Measurements from ENCODE around the gene RGS3. TPM values are rescaled to one million over a fixed set of nuclear protein-coding genes. Genes with fewer than 3 reads are reported as not detected.

The RGS3 gene
- total RNA-seq, 1 donor from 2014 or later: 42.7 TPM

DNA sequence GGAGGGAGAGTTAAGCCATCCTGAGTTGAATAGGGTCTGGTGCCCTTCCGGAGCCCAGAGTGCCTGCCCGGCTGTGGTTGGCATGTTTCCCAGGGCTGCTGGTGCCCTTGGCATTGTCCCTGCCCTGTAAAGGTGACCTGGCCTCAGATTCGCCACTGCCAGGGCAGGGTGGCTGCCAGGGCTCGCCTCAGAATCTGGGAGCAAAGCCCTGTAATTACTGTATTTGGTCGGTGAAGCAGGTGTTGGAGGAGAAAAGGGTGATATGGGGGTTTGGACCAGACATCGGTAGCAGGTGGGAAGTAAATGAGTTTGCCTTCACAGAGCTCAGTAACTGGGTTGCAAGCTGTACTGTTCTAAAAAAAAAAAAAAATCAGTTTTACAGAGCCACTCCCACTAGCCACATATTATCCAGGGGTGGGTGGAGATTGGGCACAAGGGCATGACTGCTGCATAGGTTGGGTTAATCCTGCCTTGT is 47.6 kb downstream of the RGS3 start:
- intact Hi-C loops (cut with micrococcal nuclease): loop anchor here (10.0 kb wide), 1 partner anchor 874 kb away; the partner anchor contains the start of gene AKNA

DNA sequence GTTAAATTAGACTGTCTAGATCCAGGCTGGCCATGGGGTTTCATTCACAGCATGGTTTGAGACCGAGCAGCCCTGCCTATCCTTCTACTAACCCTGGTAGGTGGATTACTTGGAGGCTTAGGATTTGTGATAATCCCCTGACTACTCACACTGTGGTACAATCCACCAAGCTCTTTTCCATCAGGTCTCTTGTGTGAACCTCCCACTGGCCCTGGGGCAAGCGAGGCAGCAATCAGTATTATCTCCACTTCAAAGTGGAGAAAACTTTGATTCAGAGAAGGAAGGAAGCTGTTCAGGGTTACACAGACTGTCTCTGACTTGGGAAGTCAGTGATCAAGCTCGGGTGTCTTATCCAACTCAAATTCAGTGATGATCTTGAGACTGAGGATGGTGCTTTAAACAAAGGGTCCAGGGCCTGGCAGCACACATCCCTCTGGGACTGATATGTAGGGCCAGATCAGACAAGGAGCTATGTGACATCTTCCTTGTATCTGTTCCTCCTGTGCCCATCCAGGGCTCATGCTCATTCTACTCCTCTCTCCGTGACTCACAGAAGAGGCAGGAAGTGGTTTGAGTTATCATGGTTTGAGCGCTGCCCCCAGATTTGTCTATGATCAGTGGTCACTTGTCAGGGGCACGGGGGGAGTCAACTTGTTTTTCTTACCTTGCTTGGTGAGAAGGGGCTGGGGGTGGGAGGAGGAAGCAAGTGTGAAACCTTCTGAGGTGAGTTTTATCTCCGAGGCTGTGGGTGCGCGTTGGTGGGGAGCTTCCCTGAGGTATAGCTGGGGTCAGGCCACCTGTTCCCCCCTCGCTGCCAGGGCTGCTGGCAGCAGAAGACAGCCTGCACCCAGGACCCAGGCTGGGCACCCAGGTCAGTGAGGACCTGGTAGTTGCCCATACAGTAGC is 48.6 kb downstream of the RGS3 start:
- intact Hi-C loops (cut with micrococcal nuclease): loop anchor here (1.0 to 10.0 kb wide), 3 partner anchors 67 to 873 kb away; partner anchors contain the start of genes AKNA, CDC26 and PRPF4

DNA sequence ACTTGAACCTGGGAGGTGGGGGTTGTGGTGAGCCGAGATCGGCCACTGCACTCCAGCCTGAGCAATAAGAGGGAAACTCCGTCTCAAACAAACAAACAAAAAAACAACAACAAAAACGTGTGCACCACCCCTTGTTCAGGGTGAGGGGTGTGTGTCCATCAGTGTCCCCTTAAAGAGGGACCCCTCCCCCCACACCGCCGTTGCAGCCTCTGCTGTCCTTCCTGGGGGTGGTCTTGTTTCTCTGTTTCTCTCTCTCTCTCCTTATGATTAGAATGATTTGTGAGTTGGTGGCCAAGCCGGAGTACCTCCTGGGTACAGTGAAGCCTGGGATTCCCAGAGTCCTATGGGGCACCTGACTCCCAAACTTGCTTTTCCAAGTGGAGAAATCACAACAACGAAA is 49.6 kb downstream of the RGS3 start:
- intact Hi-C loops (cut with micrococcal nuclease): loop anchor here (2.0 to 10.0 kb wide), 2 partner anchors 238 to 872 kb away; partner anchors contain the start of genes AKNA, CDC26 and PRPF4

DNA sequence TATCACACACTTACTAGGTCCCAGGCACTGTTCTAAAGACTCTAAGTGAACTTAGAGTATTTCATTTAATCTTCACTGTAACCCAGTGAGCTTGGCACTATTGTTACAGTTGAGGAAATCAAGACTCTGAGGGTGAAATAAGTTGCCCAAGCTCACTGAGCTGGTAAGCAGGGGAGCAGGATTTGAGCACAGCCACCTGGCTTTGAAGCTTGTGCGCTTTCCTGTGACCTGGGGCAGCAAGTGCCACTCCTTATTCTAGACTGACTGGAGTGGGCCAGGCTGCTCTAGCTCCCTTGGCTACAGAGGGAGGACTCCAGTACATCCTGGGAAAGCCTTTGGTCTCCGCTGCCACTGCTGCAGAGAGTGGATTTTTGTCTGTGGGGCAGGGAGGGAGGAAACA is 50.0 kb downstream of the RGS3 start:
- intact Hi-C loops (cut with micrococcal nuclease): loop anchor here (2.0 to 10.0 kb wide), 2 partner anchors 239 to 871 kb away; partner anchors contain the start of genes AKNA, CDC26 and PRPF4

DNA sequence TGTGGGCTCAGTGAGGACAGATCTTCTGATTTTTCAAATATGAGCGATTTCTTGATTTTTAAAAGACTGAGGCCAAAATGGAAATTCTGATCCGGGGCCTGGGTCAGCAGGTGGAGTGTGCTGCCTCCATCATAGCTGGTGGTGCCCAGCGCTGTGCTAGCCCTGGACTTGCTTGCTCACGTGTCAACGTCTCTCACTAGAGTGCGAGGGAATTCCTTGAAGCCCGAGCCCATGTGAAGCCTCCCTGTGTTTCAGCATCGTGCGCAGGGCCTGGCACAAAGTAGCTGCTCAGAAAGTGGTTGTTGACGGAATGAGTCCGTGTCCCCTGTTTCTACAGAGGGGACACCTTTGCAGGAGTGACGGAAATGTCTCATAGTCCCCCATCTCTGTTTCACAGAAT is 50.5 kb downstream of the RGS3 start:
- intact Hi-C loops (cut with micrococcal nuclease): loop anchor here (10.0 kb wide), 1 partner anchor 871 kb away; the partner anchor contains the start of gene AKNA

DNA sequence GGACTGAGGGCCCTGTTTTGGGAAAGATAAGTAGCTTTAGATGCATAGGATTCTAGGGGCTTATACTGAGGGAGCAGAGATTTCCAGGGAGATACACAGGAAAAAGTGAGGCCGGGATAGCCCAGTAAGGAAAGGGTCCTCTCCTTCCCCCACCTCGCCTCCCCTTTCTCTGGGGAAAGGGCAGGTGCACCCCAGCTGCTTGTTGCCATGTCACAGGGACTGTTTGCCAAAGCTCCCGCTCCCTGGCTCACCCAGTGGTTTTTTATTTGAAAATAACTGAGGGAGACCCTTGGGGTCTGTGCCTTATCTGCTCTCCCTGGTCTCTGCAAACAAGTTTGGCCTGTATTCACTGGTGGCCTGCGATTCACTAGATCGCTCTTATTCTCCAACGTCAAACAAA is 51.2 kb downstream of the RGS3 start:
- intact Hi-C loops (cut with micrococcal nuclease): loop anchor here (10.0 kb wide), 1 partner anchor 870 kb away; the partner anchor contains the start of gene AKNA

DNA sequence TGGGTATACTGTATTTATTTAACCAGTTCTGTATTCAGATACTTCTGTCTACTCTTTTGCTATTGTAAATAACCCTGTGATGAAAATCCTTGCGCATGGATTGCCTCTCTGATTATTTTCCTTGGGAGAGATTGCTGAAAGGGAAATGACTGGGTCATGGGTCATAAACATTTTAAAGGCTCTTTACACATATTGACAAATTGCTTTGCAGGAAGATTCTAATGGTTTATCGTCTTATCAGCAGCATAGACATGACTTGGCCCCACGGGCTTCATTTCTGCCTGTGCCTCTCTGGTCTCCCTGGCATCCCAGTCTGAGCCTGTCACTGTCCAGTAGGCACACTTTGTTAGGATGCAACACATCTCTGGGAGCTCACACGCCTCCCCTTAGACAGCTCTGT is 52.3 kb downstream of the RGS3 start:
- intact Hi-C loops (cut with micrococcal nuclease): loop anchor here (2.0 to 10.0 kb wide), 2 partner anchors 105 to 869 kb away; partner anchors contain the start of genes AKNA, C9orf43 and POLE3

DNA sequence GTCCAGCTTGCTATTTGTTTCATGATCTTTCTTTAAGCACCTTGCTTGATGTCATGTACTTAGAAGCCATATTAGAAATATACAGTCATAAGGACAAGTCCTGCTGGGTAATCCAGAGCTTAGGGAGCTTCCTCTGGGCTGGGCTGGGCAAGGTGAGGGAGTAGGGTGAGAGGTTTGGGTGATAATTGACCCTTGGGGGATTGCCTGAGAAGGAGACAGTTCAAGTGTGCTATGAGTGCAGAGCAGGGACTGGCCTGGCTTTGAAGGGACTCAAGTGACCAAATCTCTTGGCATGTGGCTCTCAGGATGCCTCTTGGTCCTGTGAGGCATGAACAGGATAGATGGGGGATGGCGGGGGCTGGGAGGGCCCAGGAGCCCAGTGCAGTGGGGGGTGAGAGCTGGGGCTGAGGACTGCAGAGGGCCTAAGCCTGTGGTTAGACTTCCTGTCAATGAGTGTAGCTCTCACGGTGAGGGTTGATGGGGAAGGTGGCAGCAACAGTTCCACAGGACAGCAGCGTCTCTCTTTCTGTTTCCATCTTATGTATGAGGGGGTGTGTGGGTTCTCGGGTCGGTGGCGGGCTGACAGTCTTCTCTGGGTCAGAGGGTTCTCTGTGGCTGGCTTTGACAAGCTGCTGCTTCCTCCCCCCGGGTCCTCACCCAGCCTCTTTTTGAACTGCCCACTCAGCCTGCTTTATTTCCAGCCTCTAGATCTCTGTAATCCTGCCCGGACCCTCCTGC is 53.5 kb downstream of the RGS3 start:
- intact Hi-C loops (cut with micrococcal nuclease): loop anchor here (1.0 to 10.0 kb wide), 3 partner anchors 62 to 868 kb away; partner anchors contain the start of genes AKNA, C9orf43 and POLE3

DNA sequence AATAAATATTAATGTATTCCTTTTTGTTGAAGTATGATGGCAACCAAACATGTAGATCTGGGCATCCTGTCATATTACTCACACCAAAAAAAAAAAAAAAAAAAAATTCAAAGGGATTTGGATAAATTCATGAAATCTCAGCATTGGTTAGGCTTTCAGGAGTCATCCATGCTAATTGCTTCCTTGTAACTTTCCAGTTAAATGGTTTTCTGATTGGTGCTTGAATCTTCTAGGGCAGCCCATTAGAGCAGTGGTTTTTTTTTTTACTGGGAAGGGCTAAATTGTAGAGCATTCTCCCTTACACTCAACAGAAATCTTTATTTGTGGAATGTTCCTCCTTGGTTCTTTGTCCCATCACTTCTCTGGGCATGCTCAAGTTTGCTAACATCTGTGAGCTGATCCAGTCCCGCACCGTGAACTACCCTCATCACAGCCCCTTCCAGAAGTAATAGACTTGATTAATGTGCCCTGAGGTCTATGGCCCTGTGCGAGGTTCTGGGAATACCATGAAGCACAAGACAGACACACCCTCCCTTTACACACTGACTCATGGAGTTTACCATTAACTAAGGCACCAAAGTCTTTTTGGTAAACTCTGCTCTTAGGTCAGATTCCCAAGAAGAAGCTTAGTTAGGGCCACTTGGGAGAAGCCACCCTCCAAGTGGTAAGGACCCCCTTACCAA is 56.0 kb downstream of the RGS3 start:
- intact Hi-C loops (cut with micrococcal nuclease): loop anchor here (10.0 kb wide), 1 partner anchor 865 kb away; the partner anchor contains the start of gene AKNA

DNA sequence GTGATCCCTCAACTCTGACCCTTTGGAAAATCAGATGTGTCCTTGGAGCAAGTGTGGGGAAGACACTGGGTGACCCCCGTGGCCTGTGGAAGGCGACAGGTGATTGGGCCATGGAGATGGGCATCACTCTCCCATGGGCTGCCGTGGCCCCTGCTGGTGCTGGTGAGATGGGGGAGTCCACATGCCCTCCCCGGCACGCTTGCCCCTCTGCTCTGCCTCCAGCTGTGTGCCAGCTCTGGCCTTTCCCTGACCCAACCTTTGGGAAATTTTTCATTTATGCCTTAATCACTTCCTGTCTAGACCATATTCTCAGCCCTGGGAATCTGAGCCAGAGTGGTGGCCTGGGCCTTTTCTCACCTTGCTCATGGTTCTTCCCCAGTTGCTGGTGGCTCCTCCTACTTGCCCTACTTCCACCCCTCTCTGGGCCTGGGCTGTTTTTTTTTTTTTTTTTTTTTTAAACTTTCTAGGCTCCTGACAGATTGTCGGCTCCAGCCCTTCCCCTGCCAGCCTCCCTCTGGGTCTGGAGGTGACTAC is 56.6 kb downstream of the RGS3 start:
- intact Hi-C loops (cut with micrococcal nuclease): no loop called here

DNA sequence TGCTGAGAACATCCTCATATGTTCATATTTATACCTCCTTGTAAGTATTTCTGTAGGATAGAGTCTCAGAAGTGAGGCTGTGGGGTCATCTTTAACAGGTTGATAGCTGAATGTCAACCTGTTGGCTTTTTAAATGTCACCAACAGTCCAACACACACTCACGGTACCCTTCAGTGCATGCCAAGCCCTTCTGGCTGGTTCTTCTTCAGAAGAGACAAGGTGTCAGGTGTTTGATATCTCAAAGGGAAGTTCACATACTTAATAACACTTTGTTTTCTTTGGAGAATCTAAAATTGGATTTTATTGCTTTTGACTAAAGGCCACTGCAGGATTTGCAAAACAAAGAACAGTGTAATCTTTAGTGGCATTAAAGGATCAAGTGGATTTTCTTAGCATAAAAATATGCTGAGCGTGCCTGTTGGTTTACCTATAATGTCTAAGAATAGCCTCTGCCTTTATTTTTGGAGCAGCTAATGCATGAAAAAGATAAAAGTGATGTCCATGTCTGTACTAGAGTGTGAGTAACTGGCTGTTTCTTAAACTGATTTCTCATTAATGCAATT is 58.2 kb downstream of the RGS3 start:
- intact Hi-C loops (cut with micrococcal nuclease): no loop called here

DNA sequence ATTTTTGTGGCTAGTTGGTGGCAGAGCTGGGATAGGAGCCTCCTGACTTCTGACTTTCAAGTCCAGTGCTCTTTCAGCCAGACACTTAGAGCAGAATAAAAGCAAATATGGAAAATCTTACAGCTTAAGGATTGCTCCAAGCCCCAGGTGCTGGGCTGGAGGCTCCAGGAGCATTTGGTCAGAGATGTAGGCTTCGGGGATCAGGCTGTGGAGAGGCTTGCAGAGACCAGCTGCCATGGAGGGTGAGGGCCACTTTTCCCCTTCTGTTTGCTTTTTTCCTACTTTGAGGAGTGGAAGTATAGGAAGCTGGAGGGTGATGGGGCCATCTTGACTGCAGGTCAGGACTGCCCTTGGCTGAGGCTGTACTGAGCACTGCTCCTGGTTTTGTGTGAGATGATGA is 58.9 kb downstream of the RGS3 start:
- intact Hi-C loops (cut with micrococcal nuclease): no loop called here

DNA sequence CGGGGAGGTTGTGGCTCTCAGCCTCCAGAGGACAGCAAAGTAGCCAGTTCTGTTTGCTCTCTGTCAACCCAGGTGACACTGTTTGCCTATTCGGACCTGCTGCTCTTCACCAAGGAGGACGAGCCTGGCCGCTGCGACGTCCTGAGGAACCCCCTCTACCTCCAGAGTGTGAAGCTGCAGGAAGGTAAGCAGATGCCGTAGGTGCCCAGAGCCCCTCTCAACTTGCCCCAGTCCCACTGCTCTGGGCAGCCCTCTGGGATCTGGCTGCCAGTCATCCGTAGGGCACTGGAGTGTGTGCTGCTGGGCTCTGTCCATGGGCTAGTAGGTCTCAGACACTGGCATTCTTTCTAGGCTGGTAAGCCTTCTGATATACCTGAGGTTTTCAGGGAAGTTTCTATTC is 59.3 kb downstream of the RGS3 start:
- intact Hi-C loops (cut with micrococcal nuclease): no loop called here

DNA sequence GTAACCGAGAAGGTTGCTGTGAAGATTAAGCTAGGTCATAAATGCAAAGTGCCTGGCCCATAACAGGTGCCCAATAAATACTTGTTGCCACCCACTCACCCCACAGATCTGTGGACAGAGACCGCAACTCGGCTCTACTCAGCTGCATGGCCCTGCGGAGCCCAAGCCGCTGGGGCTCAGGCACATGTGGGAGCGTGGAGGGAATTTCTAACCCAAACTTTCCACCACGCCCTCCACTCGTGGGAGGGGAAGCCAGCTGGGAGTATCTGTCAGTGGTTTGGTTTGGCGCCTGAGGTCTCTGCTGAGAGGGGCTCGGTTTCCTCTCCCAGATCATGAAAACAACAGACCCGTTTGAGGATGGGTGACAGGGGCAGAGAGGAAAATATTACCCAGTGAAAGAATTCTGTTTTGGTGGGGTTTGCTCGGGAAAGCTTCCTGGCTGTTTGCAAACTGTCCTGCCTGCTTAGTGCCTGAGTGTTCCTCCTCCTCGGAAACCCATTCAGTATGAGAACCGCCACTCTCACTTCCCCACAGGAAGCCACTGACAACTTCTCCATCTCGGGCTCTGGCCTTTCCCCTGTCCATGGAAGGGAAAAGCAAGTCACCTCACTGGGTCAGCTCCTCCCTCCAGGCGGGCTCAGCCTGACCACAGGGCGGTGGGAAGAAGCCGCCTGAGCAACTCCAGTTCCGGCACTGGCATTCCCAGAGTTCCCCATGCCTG is 60.1 kb downstream of the RGS3 start:
- intact Hi-C loops (cut with micrococcal nuclease): no loop called here

DNA sequence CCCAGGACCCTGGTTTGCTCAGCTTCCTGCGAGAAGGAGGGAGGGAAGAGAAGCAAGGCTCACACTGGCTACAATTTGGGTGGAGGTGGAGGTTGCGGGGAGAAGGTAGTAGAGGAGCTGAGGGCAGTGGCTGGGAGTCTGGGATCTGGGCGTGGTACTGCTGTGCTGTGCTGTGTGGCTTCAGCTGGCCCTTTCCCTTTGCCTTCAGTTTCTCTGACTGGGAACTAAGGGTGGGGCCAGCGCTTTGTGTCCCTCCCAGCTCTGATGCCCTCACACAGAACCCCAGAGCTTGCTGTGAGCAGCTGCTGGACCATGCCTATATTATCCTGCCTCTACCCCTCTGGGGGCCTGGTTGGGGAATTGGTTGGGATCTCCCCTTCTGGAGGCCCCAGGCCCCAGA is 60.9 kb downstream of the RGS3 start:
- intact Hi-C loops (cut with micrococcal nuclease): no loop called here

DNA sequence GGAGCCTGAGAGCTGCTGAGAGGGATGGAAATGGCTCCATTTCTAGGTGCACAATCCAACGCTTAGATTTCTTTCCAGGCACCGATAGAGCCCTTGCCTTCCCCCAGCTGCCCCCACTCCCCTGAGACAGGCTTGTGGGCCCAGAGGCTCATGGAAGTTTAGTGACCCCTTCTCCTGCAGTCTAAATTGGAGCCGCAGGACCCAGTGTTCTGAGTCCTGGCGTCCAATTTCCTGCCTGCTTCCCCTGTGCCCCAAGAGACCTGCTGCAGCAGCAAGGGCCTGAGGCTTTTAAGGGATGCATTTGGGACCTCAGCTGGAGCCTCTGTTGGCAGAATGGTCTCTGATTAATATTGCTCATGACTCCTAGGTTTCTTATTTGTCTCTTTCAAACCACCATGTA is 61.7 kb downstream of the RGS3 start:
- intact Hi-C loops (cut with micrococcal nuclease): no loop called here

DNA sequence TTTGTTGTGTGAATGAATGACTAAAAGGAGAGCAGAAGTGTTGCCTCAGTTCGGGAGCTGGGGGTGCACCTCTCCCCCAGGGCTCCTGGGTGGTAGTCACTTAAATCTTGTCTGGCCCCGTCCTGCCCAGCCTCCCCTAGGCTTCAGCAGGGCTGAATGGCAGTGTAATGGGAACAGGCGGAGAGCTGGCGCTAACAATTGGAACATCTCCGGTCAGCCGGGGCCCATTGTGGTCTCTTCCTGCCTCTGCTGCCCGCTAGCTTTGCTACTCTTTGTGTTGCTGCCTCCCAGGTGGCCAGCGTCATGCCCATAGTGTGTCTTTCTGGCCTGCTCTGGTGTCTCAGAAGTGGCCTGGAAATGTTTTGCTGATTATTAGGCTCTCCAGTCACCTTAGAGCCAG is 62.3 kb downstream of the RGS3 start:
- intact Hi-C loops (cut with micrococcal nuclease): no loop called here

DNA sequence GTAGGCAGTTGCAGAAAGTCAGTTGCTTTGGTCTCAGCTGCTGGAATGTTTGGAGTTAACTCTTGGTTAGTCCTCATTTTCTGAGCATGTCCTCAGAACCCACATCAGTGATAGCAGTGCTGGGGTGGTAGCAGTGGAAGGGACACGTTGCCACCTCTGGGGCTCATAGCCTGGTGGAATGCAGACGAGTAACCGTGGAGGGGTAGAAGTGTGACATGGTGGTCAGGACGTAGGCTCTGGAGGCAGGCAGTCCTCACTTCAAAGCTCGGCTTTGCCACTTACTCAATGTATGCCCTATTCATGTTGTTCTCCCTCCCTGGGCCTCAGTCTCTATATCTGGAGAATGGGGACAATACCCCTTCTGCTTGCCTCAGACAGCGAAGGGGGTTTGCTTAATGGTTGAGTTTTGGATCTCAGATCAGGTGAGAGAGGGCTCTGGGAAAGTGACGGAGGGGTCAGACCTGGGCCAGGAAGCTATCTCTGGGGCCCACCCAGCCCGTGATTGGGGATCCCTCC is 62.8 kb downstream of the RGS3 start:
- intact Hi-C loops (cut with micrococcal nuclease): no loop called here

DNA sequence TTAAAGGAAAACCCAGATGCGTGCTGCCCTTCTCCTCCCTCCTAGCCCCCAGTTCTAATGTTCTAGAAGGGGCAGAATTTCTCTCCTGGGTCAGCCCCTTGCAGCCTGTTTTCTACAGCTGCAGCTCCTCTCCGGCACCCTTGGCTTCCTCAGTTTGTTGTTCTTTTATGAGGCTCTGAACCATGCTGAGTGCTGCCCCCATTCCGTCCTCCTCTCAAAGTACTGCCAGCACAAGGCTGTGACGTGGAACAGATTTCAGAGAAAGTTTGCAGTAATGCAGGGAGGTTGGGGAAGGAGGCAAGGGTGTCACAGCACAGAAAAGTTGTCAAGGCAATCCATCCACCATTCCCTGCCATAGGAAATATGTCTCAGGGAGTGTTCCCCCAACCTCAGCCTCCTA is 63.3 kb downstream of the RGS3 start:
- intact Hi-C loops (cut with micrococcal nuclease): no loop called here

DNA sequence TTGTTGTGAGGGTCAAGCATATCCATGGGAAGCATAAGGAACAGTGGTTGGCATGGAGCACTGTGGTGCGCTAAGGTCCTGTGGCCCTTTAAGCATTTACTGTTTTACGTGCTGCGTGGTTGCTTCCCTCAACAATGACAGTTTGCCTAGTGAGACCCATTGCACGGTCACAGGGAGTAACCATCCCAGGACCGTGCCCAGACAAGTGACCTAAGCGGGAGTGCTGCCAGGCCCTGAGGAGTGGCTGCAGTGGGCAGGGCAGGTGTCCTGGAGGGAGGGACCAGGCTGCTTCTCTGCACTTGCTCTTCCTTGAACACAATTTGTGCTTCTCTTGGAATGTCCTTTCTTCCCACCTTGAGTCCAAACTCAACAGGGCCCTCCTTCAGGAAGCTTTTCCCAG is 64.6 kb downstream of the RGS3 start:
- intact Hi-C loops (cut with micrococcal nuclease): no loop called here
